HUES48 (cell line): Measurements from ENCODE around the gene CNPY1.

Experiments
- H3K27ac ChIP-seq: one replicate; pipeline ENCODE4 v1.7.0; 2013; ENCODE audit warnings: low read depth, low read length, inconsistent platforms
- H3K27me3 ChIP-seq: 2 replicates; pipeline ENCODE4 v1.6.1; 2013; ENCODE audit warnings: mild to moderate bottlenecking, low read length; ENCODE audit not compliant: control insufficient read depth, insufficient read depth
- H3K36me3 ChIP-seq: 2 replicates; pipeline ENCODE4 v1.6.1; 2013; ENCODE audit warnings: low read length; ENCODE audit not compliant: control insufficient read depth, insufficient read depth
- H3K4me1 ChIP-seq: 2 replicates; pipeline ENCODE4 v1.6.1; 2013; ENCODE audit warnings: mild to moderate bottlenecking, low read length; ENCODE audit not compliant: control insufficient read depth, insufficient read depth
- H3K4me3 ChIP-seq: 2 replicates; pipeline ENCODE4 v1.5.1; 2013; ENCODE audit warnings: mild to moderate bottlenecking, low read depth, low read length
- H3K9ac ChIP-seq: 2 replicates; pipeline ENCODE4 v1.6.1; 2013; ENCODE audit warnings: mild to moderate bottlenecking, low read depth, low read length, moderate library complexity
- H3K9me3 ChIP-seq: 2 replicates; pipeline ENCODE4 v1.6.1; 2013; ENCODE audit warnings: low read length; ENCODE audit not compliant: control insufficient read depth, insufficient read depth

CNPY1 gene

GRCh38 chr7:155557778-155558177, 11.4 kb upstream of the CNPY1 start:
- H3K27ac ChIP-seq = no peak overlapping the region
- no peaks in the 10 kb centered on the region for H3K27me3 ChIP-seq
- H3K4me1 ChIP-seq = no peaks in the 10 kb centered on the region
- H3K9ac ChIP-seq = no peak overlapping the region
- H3K4me3 ChIP-seq = no peak overlapping the region
- H3K9me3 ChIP-seq = no peaks in the 10 kb centered on the region
- no peaks in the 10 kb centered on the region for H3K36me3 ChIP-seq

- Histone ChIP-seq H3K4me1 (no peaks in the 10 kb centered on the region), H3K4me3 (no peak overlapping the region), H3K27ac (no peak overlapping the region), H3K36me3 (no peaks in the 10 kb centered on the region), H3K9me3 (no peaks in the 10 kb centered on the region), H3K9ac (no peak overlapping the region), H3K27me3 (no peaks in the 10 kb centered on the region)
These were observed 10.4 kb upstream of the CNPY1 start for GRCh38 chr7:155556763-155557162.

GRCh38 chr7:155555116-155555695, 8.8 kb upstream of the CNPY1 start:
- Histone ChIP-seq H3K27me3 (no peaks in the 10 kb centered on the region), H3K4me3 (no peak overlapping the region), H3K4me1 (no peaks in the 10 kb centered on the region), H3K9me3 (no peaks in the 10 kb centered on the region), H3K27ac (no peak overlapping the region), H3K9ac (no peak overlapping the region), H3K36me3 (no peaks in the 10 kb centered on the region)

- Histone ChIP-seq H3K4me3 (no peak overlapping the region), H3K27ac (no peak overlapping the region), H3K9me3 (no peaks in the 10 kb centered on the region), H3K36me3 (no peaks in the 10 kb centered on the region), H3K27me3 (no peaks in the 10 kb centered on the region), H3K9ac (no peak overlapping the region), H3K4me1 (no peaks in the 10 kb centered on the region)
These were observed 7.5 kb upstream of the CNPY1 start for GRCh38 chr7:155553871-155554270.

- Histone ChIP-seq H3K27me3 (no peaks in the 10 kb centered on the region), H3K9me3 (no peaks in the 10 kb centered on the region), H3K4me3 (no peak overlapping the region), H3K36me3 (no peaks in the 10 kb centered on the region), H3K4me1 (no peaks in the 10 kb centered on the region), H3K9ac (no peak overlapping the region), H3K27ac (no peak overlapping the region)
These were observed 5.6 kb upstream of the CNPY1 start for GRCh38 chr7:155551785-155552611.

- Histone ChIP-seq H3K36me3 (no peaks in the 10 kb centered on the region), H3K9me3 (no peaks in the 10 kb centered on the region), H3K27ac (no peak overlapping the region), H3K27me3 (no peaks in the 10 kb centered on the region), H3K4me3 (no peak overlapping the region), H3K4me1 (no peaks in the 10 kb centered on the region), H3K9ac (no peak overlapping the region)
These were observed 4.6 kb upstream of the CNPY1 start for GRCh38 chr7:155550916-155551315.

- H3K9ac ChIP-seq = no peak overlapping the region
- H3K27ac ChIP-seq = no peak overlapping the region
- H3K9me3 ChIP-seq = no peaks in the 10 kb centered on the region
- H3K4me1 ChIP-seq = no peaks in the 10 kb centered on the region
- no peaks in the 10 kb centered on the region for H3K27me3 ChIP-seq
- H3K36me3 ChIP-seq = no peaks in the 10 kb centered on the region
- H3K4me3 ChIP-seq = no peak overlapping the region
These were observed 2.9 kb upstream of the CNPY1 start for GRCh38 chr7:155549226-155549625.

GRCh38 chr7:155547161-155547791, 917 bp upstream of the CNPY1 start:
- H3K4me3 ChIP-seq = no peak overlapping the region
- no peak overlapping the region for H3K27ac ChIP-seq
- no peaks in the 10 kb centered on the region for H3K9me3 ChIP-seq
- H3K27me3 ChIP-seq = no peaks in the 10 kb centered on the region
- H3K36me3 ChIP-seq = no peaks in the 10 kb centered on the region
- H3K9ac ChIP-seq = no peak overlapping the region
- no peaks in the 10 kb centered on the region for H3K4me1 ChIP-seq

GRCh38 chr7:155545348-155545747, 1.0 kb downstream of the CNPY1 start:
- no peaks in the 10 kb centered on the region for H3K36me3 ChIP-seq

GRCh38 chr7:155544485-155544884, 1.9 kb downstream of the CNPY1 start:
- H3K27me3 ChIP-seq = peaks cover 6% of the 10 kb centered on the region; the same call in 1 of the 2 replicates
- no peaks in the 10 kb centered on the region for H3K4me1 ChIP-seq
- no peaks in the 10 kb centered on the region for H3K9me3 ChIP-seq
- H3K36me3 ChIP-seq = no peaks in the 10 kb centered on the region
- no peak overlapping the region for H3K4me3 ChIP-seq
- H3K9ac ChIP-seq = no peak overlapping the region
- no peak overlapping the region for H3K27ac ChIP-seq

More at GRCh38 chr7:155545348-155545747, 1.0 kb downstream of the CNPY1 start:
- Histone ChIP-seq H3K9me3 (no peaks in the 10 kb centered on the region), H3K9ac (no peak overlapping the region), H3K4me1 (no peaks in the 10 kb centered on the region), H3K27me3 (peaks cover 2% of the 10 kb centered on the region; the same call in 1 of the 2 replicates), H3K27ac (no peak overlapping the region), H3K4me3 (no peak overlapping the region)

GRCh38 chr7:155543926-155544325, 2.4 kb downstream of the CNPY1 start:
- no peak overlapping the region for H3K27ac ChIP-seq
- H3K9ac ChIP-seq = no peak overlapping the region
- H3K36me3 ChIP-seq = no peaks in the 10 kb centered on the region
- H3K4me3 ChIP-seq = no peak overlapping the region
- H3K27me3 ChIP-seq = peaks cover 6% of the 10 kb centered on the region; the same call in 1 of the 2 replicates
- no peaks in the 10 kb centered on the region for H3K9me3 ChIP-seq
- H3K4me1 ChIP-seq = no peaks in the 10 kb centered on the region
